Karpas-422 (cell line): Measurements from ENCODE around the gene SCARF1. TPM values are rescaled to one million over a fixed set of nuclear protein-coding genes. Genes with fewer than 3 reads are reported as not detected.

Source experiments
- DNase-seq: peaks from one replicate; pipeline ENCODE4 v3.0.0-alpha.2; 2015
- H2AFZ ChIP-seq: fragments of 200-600 bp; sonication (generic); 2 replicates; pipeline ENCODE4 v1.6.1; 2014; ENCODE audit warnings: antibody characterized with exemption, low read length, mixed read lengths
- H3K27ac ChIP-seq: fragments of 200-600 bp; sonication (generic); 2 replicates; pipeline ENCODE4 v1.5.1; 2014; ENCODE audit warnings: mild to moderate bottlenecking, low read length, moderate library complexity
- H3K27me3 ChIP-seq: fragments of 200-600 bp; sonication (generic); 2 replicates; pipeline ENCODE4 v1.6.1; 2014; ENCODE audit warnings: low read length, mixed read lengths
- H3K36me3 ChIP-seq: fragments of 200-600 bp; sonication (generic); 2 replicates; pipeline ENCODE4 v1.6.1; 2014; ENCODE audit warnings: low read length, mixed read lengths; ENCODE audit not compliant: insufficient read depth
- H3K4me1 ChIP-seq: fragments of 200-600 bp; sonication (generic); 2 replicates; pipeline ENCODE4 v1.6.1; 2014; ENCODE audit warnings: mild to moderate bottlenecking, low read length, mixed read lengths
- H3K4me2 ChIP-seq: fragments of 200-600 bp; sonication (generic); 2 replicates; pipeline ENCODE4 v1.6.1; 2014; ENCODE audit warnings: low read length, low read depth, mild to moderate bottlenecking; ENCODE audit not compliant: poor library complexity, severe bottlenecking
- H3K4me3 ChIP-seq: fragments of 200-600 bp; sonication (generic); 2 replicates; pipeline ENCODE4 v1.5.1; 2014; ENCODE audit warnings: mild to moderate bottlenecking, antibody characterized with exemption, low read length, mixed read lengths
- H3K79me2 ChIP-seq: fragments of 200-600 bp; sonication (generic); 2 replicates; pipeline ENCODE4 v1.6.1; 2014; ENCODE audit warnings: mild to moderate bottlenecking, low read length, mixed read lengths
- H3K9ac ChIP-seq: fragments of 200-600 bp; sonication (generic); 2 replicates; pipeline ENCODE4 v1.6.0; 2014; ENCODE audit warnings: low read length
- H3K9me2 ChIP-seq: fragments of 200-600 bp; sonication (generic), shearing (Covaris generic); replicated peaks from 2 replicates; pipeline ENCODE4 v1.6.0; 2014; ENCODE audit warnings: mild to moderate bottlenecking, low read length, moderate library complexity; ENCODE audit not compliant: insufficient read depth
- H3K9me3 ChIP-seq: fragments of 300-700, 200-600 bp; sonication (generic); 2 replicates; pipeline ENCODE4 v1.6.1; 2014; ENCODE audit warnings: low read length, mixed read lengths
- H4K20me1 ChIP-seq: fragments of 200-600 bp; sonication (generic); 2 replicates; pipeline ENCODE4 v1.6.1; 2014; ENCODE audit warnings: mild to moderate bottlenecking, antibody characterized with exemption, low read length, low read depth; ENCODE audit not compliant: insufficient read depth
- total RNA-seq: library from RNA; depleted of rRNA; stranded (reverse); fragments of >200 nt; shearing (Covaris generic); gene quantifications from 2 replicates; pipeline ENCODE4 v1.2.3, GENCODE V29; 2014; ENCODE audit warnings: low replicate concordance

The SCARF1 gene
- total RNA-seq, 1 experiment from 2014 or later = not detected

GRCh38 chr17:1644493-1645206 is 882 bp downstream of the SCARF1 start:
- Histone ChIP-seq H3K9ac (no peak overlapping the region), H3K9me3 (no peaks in the 10 kb centered on the region), H3K4me1 (peaks cover 10% of the 10 kb centered on the region), H4K20me1 (no peaks in the 10 kb centered on the region; the same call in 1 of the 2 replicates), H3K4me2 (no peak overlapping the region), H3K9me2 (no peaks in the 10 kb centered on the region), H3K4me3 (no peak overlapping the region), H3K27me3 (no peaks in the 10 kb centered on the region), H3K27ac (no peak overlapping the region), H3K79me2 (no peaks in the 10 kb centered on the region), H2AFZ (no peak overlapping the region), H3K36me3 (no peaks in the 10 kb centered on the region)
- no peak for DNase-seq

GRCh38 chr17:1643999-1644492 is 1.5 kb downstream of the SCARF1 start:
- no peak overlapping the region for H3K4me3 ChIP-seq
- DNase-seq = no peak
- no peaks in the 10 kb centered on the region for H3K27me3 ChIP-seq
- no peaks in the 10 kb centered on the region for H3K9me2 ChIP-seq
- no peaks in the 10 kb centered on the region for H3K79me2 ChIP-seq
- no peak overlapping the region for H2AFZ ChIP-seq
- no peak overlapping the region for H3K9ac ChIP-seq
- H3K4me2 ChIP-seq = no peak overlapping the region
- no peaks in the 10 kb centered on the region for H3K9me3 ChIP-seq
- H3K4me1 ChIP-seq = peaks cover 7% of the 10 kb centered on the region
- no peaks in the 10 kb centered on the region; the same call in 1 of the 2 replicates for H4K20me1 ChIP-seq
- no peak overlapping the region for H3K27ac ChIP-seq
- no peaks in the 10 kb centered on the region for H3K36me3 ChIP-seq

GRCh38 chr17:1643293-1643998 is 2.1 kb downstream of the SCARF1 start:
- Histone ChIP-seq H3K4me3 (no peak overlapping the region), H3K36me3 (no peaks in the 10 kb centered on the region), H3K27me3 (no peaks in the 10 kb centered on the region), H3K27ac (no peak overlapping the region), H3K9me3 (no peaks in the 10 kb centered on the region), H3K79me2 (no peaks in the 10 kb centered on the region), H3K4me2 (no peak overlapping the region), H3K9ac (no peak overlapping the region), H2AFZ (no peak overlapping the region), H3K9me2 (no peaks in the 10 kb centered on the region), H3K4me1 (peaks cover 3% of the 10 kb centered on the region), H4K20me1 (no peaks in the 10 kb centered on the region; the same call in 1 of the 2 replicates)
- peak; percentile 58 for DNase-seq

- Histone ChIP-seq H3K4me3 (no peak overlapping the region), H3K36me3 (no peaks in the 10 kb centered on the region), H3K9me2 (no peaks in the 10 kb centered on the region), H3K79me2 (no peaks in the 10 kb centered on the region), H3K4me2 (no peak overlapping the region), H3K4me1 (no peaks in the 10 kb centered on the region), H3K27ac (no peak overlapping the region), H4K20me1 (no peaks in the 10 kb centered on the region), H3K9me3 (no peaks in the 10 kb centered on the region), H2AFZ (no peak overlapping the region), H3K27me3 (no peaks in the 10 kb centered on the region), H3K9ac (no peak overlapping the region)
- no peak for DNase-seq
These were observed 4.5 kb downstream of the SCARF1 start for GRCh38 chr17:1641065-1641403.

GRCh38 chr17:1640329-1641064 is 5.0 kb downstream of the SCARF1 start:
- H3K9ac ChIP-seq = no peak overlapping the region
- H3K4me3 ChIP-seq = no peak overlapping the region
- no peaks in the 10 kb centered on the region for H3K9me2 ChIP-seq
- H4K20me1 ChIP-seq = no peaks in the 10 kb centered on the region
- no peaks in the 10 kb centered on the region for H3K9me3 ChIP-seq
- H3K27ac ChIP-seq = no peak overlapping the region
- no peaks in the 10 kb centered on the region for H3K27me3 ChIP-seq
- DNase-seq = no peak
- no peaks in the 10 kb centered on the region for H3K36me3 ChIP-seq
- H3K4me2 ChIP-seq = no peak overlapping the region
- no peak overlapping the region for H2AFZ ChIP-seq
- H3K4me1 ChIP-seq = no peaks in the 10 kb centered on the region
- no peaks in the 10 kb centered on the region for H3K79me2 ChIP-seq

- Histone ChIP-seq H3K27me3 (no peaks in the 10 kb centered on the region), H3K4me1 (no peaks in the 10 kb centered on the region), H2AFZ (no peak overlapping the region), H3K4me3 (no peak overlapping the region), H3K9me2 (no peaks in the 10 kb centered on the region), H3K36me3 (no peaks in the 10 kb centered on the region), H3K9ac (no peak overlapping the region), H3K9me3 (no peaks in the 10 kb centered on the region), H4K20me1 (no peaks in the 10 kb centered on the region), H3K27ac (no peak overlapping the region), H3K79me2 (no peaks in the 10 kb centered on the region), H3K4me2 (no peak overlapping the region)
- DNase-seq = no peak
These were observed 5.9 kb downstream of the SCARF1 start for GRCh38 chr17:1639549-1640180.

GRCh38 chr17:1638624-1639300 is 6.8 kb downstream of the SCARF1 start:
- Histone ChIP-seq H3K4me1 (no peaks in the 10 kb centered on the region), H3K79me2 (no peaks in the 10 kb centered on the region), H4K20me1 (no peaks in the 10 kb centered on the region), H3K27ac (no peak overlapping the region), H3K9me3 (no peaks in the 10 kb centered on the region), H2AFZ (no peak overlapping the region), H3K36me3 (no peaks in the 10 kb centered on the region), H3K27me3 (no peaks in the 10 kb centered on the region), H3K9ac (no peak overlapping the region), H3K4me3 (no peak overlapping the region), H3K4me2 (no peak overlapping the region), H3K9me2 (no peaks in the 10 kb centered on the region)
- DNase-seq = no peak
